ENCODE data around the gene CLIP3. TPM values are rescaled to one million over a fixed set of nuclear protein-coding genes. Genes with fewer than 3 reads are reported as not detected.

CLIP3 gene
- polyA plus RNA-seq, 1 donor (not counting 4 experiments of a cell fraction or from before 2014, with no cell fraction given) = 0.38 TPM

- H3K4me2 ChIP-seq (ENCODE audit: control insufficient read depth, extremely low read depth, insufficient read depth, low read depth, low read length) = no peak overlapping the region
- DNase-seq (ENCODE audit: low read depth, low spot score) (no peak), FAIRE-seq (no peak)
- H3K9me3 ChIP-seq (ENCODE audit: control insufficient read depth, low read depth, low read length) = no peaks in the 10 kb centered on the region
- H3K36me3 ChIP-seq (ENCODE audit: control insufficient read depth in 2 of 2, extremely low read depth in 1 of 2, insufficient read depth in 2 of 2, low read length in 2 of 2) = peaks cover 1 to 10% of the 10 kb centered on the region in 2 experiments
- H3K27ac ChIP-seq (ENCODE audit: control insufficient read depth, insufficient read depth, low read length) = no peak overlapping the region
- H4K20me1 ChIP-seq (ENCODE audit: control insufficient read depth, extremely low read depth, insufficient read depth, low read length) = no peaks in the 10 kb centered on the region
- H2AFZ ChIP-seq (ENCODE audit: control insufficient read depth, low read length) = no peak overlapping the region
- H3K79me2 ChIP-seq (ENCODE audit: control insufficient read depth, insufficient read depth, low read length) = no peaks in the 10 kb centered on the region
- no peaks in the 10 kb centered on the region for H3K9me1 ChIP-seq (ENCODE audit: control insufficient read depth, extremely low read depth, insufficient read depth, low read length)
- no peak overlapping the region for H3K4me3 ChIP-seq (ENCODE audit: control insufficient read depth in 2 of 3, extremely low read depth in 1 of 3, insufficient read depth in 2 of 3, low read depth in 1 of 3, low read length in 3 of 3)
- no peaks in the 10 kb centered on the region for H3K27me3 ChIP-seq (ENCODE audit: control insufficient read depth, extremely low read depth, insufficient read depth, low read length)
- H3K4me1 ChIP-seq (ENCODE audit: control insufficient read depth, extremely low read depth, insufficient read depth, low read length) = no peaks in the 10 kb centered on the region
- H3K9ac ChIP-seq (ENCODE audit: control insufficient read depth, extremely low read depth, insufficient read depth, low read length) = no peak overlapping the region
- dilution Hi-C loops (cut with MboI; ENCODE audit: extremely low pct_ligation_motif_present, low sequenced_read_pairs) = no loop called here
- TF ChIP-seq CTCF (optimal IDR thresholded peaks at IDR 0.05 in 1 of 3, IDR thresholded peaks at IDR 0.05 in 1 of 3, conservative IDR thresholded peaks at IDR 0.05 in 1 of 3; ENCODE audit: extremely low read depth in 1 of 3, insufficient read depth in 2 of 3, low read length in 3 of 3) (no peak), EZH2 (IDR thresholded peaks at IDR 0.05; ENCODE audit: low read length) (no peak)
Measured at GRCh38 chr19:36026091-36026876, 6.4 kb downstream of the CLIP3 start.

GRCh38 chr19:36025541-36025940, 7.1 kb downstream of the CLIP3 start:
- dilution Hi-C loops (cut with MboI; ENCODE audit: extremely low pct_ligation_motif_present, low sequenced_read_pairs) = no loop called here
- Histone ChIP-seq H3K27ac (ENCODE audit: control insufficient read depth, insufficient read depth, low read length) (no peak overlapping the region), H3K36me3 (ENCODE audit: control insufficient read depth in 2 of 2, extremely low read depth in 1 of 2, insufficient read depth in 2 of 2, low read length in 2 of 2) (peaks cover 1 to 10% of the 10 kb centered on the region in 2 experiments)

More at GRCh38 chr19:36025541-36025940, 7.1 kb downstream of the CLIP3 start:
- Histone ChIP-seq H3K9me1 (ENCODE audit: control insufficient read depth, extremely low read depth, insufficient read depth, low read length) (no peaks in the 10 kb centered on the region), H2AFZ (ENCODE audit: control insufficient read depth, low read length) (no peak overlapping the region), H3K4me3 (ENCODE audit: control insufficient read depth in 2 of 3, extremely low read depth in 1 of 3, insufficient read depth in 2 of 3, low read depth in 1 of 3, low read length in 3 of 3) (no peak overlapping the region), H3K79me2 (ENCODE audit: control insufficient read depth, insufficient read depth, low read length) (no peaks in the 10 kb centered on the region), H3K27me3 (ENCODE audit: control insufficient read depth, extremely low read depth, insufficient read depth, low read length) (no peaks in the 10 kb centered on the region), H4K20me1 (ENCODE audit: control insufficient read depth, extremely low read depth, insufficient read depth, low read length) (no peaks in the 10 kb centered on the region), H3K9ac (ENCODE audit: control insufficient read depth, extremely low read depth, insufficient read depth, low read length) (no peak overlapping the region), H3K9me3 (ENCODE audit: control insufficient read depth, low read depth, low read length) (no peaks in the 10 kb centered on the region), H3K4me1 (ENCODE audit: control insufficient read depth, extremely low read depth, insufficient read depth, low read length) (no peaks in the 10 kb centered on the region), H3K4me2 (ENCODE audit: control insufficient read depth, extremely low read depth, insufficient read depth, low read depth, low read length) (no peak overlapping the region)
- TF ChIP-seq CTCF (optimal IDR thresholded peaks at IDR 0.05 in 1 of 3, IDR thresholded peaks at IDR 0.05 in 1 of 3, conservative IDR thresholded peaks at IDR 0.05 in 1 of 3; ENCODE audit: extremely low read depth in 1 of 3, insufficient read depth in 2 of 3, low read length in 3 of 3) (no peak), EZH2 (IDR thresholded peaks at IDR 0.05; ENCODE audit: low read length) (no peak)
- FAIRE-seq = no peak
- DNase-seq (ENCODE audit: low read depth, low spot score) = no peak

Data from keratinocyte (primary cell).